NCI-H524 treated with DMSO at 0.1 percent for 48 hours (cell line): ENCODE data around the gene SUSD6.

Experiments
- DNase-seq: peaks from one replicate; lab custom pipeline; 2025; lab: John Stamatoyannopoulos, UW

The SUSD6 gene

GRCh38 chr14:69611172-69612013, at the start of gene SUSD6:
SUSD6 (plus strand) TSS chr14:69611596; CDS start chr14:69658593, 46,997 bp downstream.
- DNase-seq, result peak; percentile 83

GRCh38 chr14:69561893-69562292, 49.5 kb upstream of the SUSD6 start:
- no peak for DNase-seq

GRCh38 chr14:69567563-69567962, 43.8 kb upstream of the SUSD6 start:
- no peak for DNase-seq

GRCh38 chr14:69569859-69570258, 41.5 kb upstream of the SUSD6 start:
- DNase-seq, result no peak

- no peak for DNase-seq
Observed at GRCh38 chr14:69570836-69571330, 40.5 kb upstream of the SUSD6 start.

- DNase-seq, result no peak
Observed at GRCh38 chr14:69571449-69572029, 39.9 kb upstream of the SUSD6 start.

- DNase-seq, result no peak
Observed at GRCh38 chr14:69572030-69572840, 39.2 kb upstream of the SUSD6 start.

- no peak for DNase-seq
Observed at GRCh38 chr14:69572841-69573135, 38.6 kb upstream of the SUSD6 start.

- DNase-seq, result peak; percentile 86
Observed at GRCh38 chr14:69573205-69573830, 38.1 kb upstream of the SUSD6 start.

GRCh38 chr14:69573831-69574262, 37.5 kb upstream of the SUSD6 start:
- DNase-seq, result peak; percentile 86

- DNase-seq, result peak; percentile 83
Observed at GRCh38 chr14:69574263-69574953, 37.0 kb upstream of the SUSD6 start, which contains the start of gene CCDC177. CCDC177 (minus strand) TSS chr14:69574871; CDS start chr14:69573622, 1,249 bp downstream.

GRCh38 chr14:69574954-69575295, 36.5 kb upstream of the SUSD6 start:
- no peak for DNase-seq

GRCh38 chr14:69579476-69579875, 31.9 kb upstream of the SUSD6 start:
- DNase-seq, result no peak

GRCh38 chr14:69580009-69580577, 31.3 kb upstream of the SUSD6 start:
- peak; percentile 81 for DNase-seq

- peak; percentile 86 for DNase-seq
Observed at GRCh38 chr14:69581316-69581935, 30.0 kb upstream of the SUSD6 start.

GRCh38 chr14:69582212-69582611, 29.2 kb upstream of the SUSD6 start:
- DNase-seq, result no peak

GRCh38 chr14:69582829-69583228, 28.6 kb upstream of the SUSD6 start:
- DNase-seq, result no peak

- DNase-seq, result no peak
Observed at GRCh38 chr14:69584389-69584788, 27.0 kb upstream of the SUSD6 start.

- DNase-seq, result no peak
Observed at GRCh38 chr14:69586404-69586803, 25.0 kb upstream of the SUSD6 start.

GRCh38 chr14:69587389-69587788, 24.0 kb upstream of the SUSD6 start:
- DNase-seq, result no peak

GRCh38 chr14:69591317-69591716, 20.1 kb upstream of the SUSD6 start:
- peak; percentile 62 for DNase-seq
